ENCODE data around the gene PYGM.

DNA sequence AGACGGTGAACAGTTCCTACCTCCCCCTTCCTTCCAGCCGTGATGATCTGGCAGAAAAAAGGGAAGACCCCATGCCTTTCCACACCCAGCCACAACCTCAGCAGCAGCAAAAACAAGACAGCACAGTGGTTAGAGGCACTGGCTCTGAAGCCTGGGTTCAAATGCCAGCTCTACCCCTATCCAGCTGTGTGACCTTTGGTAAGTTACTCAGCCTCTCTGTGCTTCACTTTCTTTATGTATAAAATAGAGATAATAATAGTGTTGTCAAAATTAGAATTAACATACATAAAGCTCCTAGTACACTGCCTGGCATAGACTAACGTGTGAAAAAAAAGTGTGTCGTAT is 41.0 kb downstream of the PYGM start:
- TF ChIP-seq, protein P1, sequence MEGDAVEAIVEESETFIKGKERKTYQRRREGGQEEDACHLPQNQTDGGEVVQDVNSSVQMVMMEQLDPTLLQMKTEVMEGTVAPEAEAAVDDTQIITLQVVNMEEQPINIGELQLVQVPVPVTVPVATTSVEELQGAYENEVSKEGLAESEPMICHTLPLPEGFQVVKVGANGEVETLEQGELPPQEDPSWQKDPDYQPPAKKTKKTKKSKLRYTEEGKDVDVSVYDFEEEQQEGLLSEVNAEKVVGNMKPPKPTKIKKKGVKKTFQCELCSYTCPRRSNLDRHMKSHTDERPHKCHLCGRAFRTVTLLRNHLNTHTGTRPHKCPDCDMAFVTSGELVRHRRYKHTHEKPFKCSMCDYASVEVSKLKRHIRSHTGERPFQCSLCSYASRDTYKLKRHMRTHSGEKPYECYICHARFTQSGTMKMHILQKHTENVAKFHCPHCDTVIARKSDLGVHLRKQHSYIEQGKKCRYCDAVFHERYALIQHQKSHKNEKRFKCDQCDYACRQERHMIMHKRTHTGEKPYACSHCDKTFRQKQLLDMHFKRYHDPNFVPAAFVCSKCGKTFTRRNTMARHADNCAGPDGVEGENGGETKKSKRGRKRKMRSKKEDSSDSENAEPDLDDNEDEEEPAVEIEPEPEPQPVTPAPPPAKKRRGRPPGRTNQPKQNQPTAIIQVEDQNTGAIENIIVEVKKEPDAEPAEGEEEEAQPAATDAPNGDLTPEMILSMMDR (IDR thresholded peaks at IDR 0.05) = no peak
- TF ChIP-seq POLR2A (IDR thresholded peaks at IDR 0.05) = no peak

Measured in lower leg skin (tissue), 3 donors.